GM18511 (cell line): ENCODE data around the gene OLFM3.

Source experiments
- ATAC-seq: cut with Tn5 transposase; IDR thresholded peaks from one replicate; pipeline ENCODE4 v1.9.1; 2021; ENCODE audit warnings: mild to moderate bottlenecking, moderate library complexity; ENCODE audit not compliant: unreplicated experiment

Gene OLFM3

GRCh38 chr1:101953623-101954022, 43.1 kb downstream of the OLFM3 start:
- no peak for ATAC-seq

- no peak for ATAC-seq
Measured at GRCh38 chr1:101945884-101946283, 50.8 kb downstream of the OLFM3 start.

GRCh38 chr1:101943237-101943636, 53.5 kb downstream of the OLFM3 start:
- peak; percentile 47 for ATAC-seq

DNA sequence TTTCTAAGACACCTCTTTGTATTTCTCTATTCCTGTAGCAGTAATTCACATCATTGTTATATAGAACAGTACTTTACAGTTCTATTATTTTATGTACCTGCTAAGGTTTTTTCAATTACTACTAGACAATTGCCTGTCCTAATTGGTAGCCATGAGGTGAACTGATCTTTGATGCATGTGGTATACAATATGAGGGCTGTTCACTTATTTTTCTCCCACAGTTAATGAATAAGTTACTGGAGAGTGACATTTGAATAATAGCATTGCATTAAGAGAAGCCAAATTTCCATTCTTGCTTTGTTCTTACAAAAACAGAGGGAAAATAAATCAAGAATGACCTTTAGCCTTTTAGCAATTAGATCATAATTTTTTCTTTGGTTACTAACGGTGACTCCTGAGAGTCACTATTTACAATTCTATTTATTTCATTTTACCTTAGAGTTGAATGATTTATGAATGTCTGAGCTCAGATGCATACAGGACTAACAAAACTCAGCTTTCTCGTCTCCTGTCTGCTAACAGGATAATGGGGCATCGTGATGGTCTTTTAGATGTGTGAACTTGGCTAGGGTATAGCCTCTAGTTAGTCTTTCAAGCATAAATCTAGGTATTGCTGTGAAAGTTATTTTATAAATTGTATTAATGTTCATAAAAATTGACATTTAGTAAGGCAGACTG, 54.1 kb downstream of the OLFM3 start:
- ATAC-seq: no peak

GRCh38 chr1:101938681-101939080, 58.0 kb downstream of the OLFM3 start:
- ATAC-seq: no peak

DNA sequence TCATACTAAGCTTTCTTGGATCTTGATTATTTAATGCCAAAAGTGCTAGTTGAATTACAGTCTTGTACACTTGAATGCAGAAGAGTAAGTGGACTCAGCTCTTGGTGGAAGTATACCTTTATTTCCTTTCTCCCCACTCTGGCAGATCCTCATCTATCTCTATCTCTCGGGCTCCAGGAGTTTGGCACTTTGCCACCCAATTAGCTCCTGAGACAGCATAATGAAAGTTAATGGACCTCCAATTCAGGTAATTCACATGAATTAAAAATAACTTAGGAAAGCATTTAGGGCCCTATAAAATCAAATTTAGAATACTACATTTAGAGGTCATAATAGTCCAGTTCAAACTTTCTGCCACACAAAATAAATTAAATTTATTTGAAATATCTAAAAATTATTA, 67.4 kb downstream of the OLFM3 start:
- no peak for ATAC-seq

DNA sequence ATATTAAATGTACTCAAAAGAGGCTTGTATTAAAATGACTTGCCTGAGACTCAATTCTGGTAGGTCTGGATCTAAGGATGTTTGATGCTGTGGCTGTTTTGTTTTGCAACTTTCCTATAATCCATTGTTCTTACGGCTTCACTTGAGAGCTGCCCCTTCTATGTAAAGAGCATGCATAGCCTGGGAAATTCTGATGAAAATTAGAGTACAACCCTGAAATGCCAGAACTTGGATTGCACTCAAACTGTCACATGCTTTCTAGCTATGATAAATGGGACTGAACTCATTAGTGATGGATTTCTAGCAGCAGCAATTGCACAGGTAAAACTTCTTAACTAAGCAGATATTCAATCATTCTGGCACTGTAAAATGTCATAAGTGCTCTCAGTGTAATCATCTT, 67.9 kb downstream of the OLFM3 start:
- ATAC-seq: no peak

DNA sequence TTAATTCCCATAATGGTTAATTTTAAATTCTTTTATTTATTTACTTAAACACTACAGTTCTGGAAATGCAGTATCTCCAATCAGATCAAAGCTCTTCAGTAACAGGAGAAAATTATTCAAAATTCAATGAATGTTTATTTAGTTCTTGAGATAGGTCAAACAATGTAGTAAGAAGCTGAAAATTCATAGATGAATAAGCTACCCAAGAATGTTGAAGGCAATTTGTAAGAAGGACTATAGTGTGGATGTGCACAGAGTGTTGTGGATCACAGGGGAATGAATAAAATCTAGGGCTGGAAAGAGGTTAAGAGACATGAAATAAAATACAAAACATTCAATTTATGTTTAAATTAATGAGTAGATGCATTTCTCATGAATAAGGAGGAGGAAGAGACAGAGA, 72.0 kb downstream of the OLFM3 start:
- ATAC-seq: no peak

GRCh38 chr1:101920577-101920976, 76.1 kb downstream of the OLFM3 start:
- ATAC-seq: no peak

GRCh38 chr1:101918277-101918676, 78.4 kb downstream of the OLFM3 start:
- no peak for ATAC-seq

GRCh38 chr1:101915597-101915996, 81.1 kb downstream of the OLFM3 start:
- ATAC-seq: no peak

DNA sequence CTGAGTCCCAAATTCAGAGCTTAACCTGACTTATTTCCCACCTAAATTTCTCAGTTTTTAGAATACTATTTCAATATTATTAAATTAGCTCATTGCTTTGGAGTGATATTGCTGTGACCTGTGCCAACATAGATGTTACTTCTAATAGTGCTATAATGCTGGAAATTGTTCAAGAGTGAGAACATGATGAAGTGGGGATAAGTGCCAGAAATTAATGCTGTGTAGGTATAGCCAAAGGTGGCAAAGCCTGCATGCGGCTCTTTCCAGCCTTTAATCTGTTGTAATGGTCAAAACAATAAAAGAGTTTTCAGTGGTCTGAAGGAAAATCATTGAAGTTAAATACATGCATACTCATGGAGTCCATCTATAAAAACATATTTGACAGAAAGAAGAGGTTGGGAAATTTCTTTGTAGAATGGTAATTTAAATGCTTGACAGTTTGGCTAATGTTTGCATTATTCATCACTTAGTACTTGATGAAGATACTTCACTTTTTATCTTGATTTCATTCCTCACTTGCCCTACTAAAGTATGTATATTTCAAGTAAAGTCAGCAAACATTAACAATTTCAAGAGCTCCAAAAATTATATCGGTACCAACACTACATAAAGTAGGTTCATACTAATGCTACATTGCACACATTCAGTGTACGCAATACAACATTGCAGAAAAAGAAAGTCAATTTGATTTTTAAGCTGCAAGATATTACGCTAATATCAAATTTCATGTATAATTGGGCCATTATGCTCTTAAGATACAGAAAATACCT, 82.1 kb downstream of the OLFM3 start:
- no peak for ATAC-seq

DNA sequence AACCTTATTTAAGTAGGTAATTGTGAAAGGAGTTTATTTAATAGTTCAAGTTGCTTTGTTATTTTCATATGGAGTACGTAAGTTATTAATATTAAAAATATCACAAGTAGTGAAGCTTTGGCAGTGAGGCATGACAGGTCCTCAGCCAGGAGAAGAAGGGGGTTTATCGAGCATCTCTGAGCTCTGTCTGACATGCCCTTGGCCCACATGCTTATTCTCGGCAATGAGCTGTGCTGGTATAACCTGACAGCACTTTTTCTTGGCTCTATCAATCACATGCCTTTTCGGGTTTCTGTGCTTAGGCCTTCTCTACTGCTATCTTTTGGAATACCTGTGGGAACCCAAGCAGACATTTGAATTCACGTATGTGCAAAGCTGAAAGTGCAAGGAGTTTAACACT, 84.8 kb downstream of the OLFM3 start:
- no peak for ATAC-seq

DNA sequence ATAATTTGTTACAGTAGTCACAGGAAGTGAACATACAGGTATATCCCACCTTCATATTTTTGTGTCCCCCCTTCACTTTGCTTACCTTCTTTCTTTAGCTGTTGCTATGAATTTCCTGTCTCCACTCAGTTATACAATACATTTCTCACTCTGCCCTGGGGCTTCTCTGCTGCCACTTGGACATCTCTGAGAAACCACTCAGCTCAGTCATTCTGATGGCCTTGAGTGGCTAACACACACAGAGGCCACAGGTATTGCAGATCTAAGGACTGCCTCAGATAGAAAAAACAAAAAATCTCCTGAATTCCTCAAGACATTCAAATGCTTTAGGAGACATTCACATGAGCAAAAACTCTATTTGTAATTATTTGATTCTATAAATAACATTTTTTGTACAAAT, 87.7 kb downstream of the OLFM3 start:
- no peak for ATAC-seq

DNA sequence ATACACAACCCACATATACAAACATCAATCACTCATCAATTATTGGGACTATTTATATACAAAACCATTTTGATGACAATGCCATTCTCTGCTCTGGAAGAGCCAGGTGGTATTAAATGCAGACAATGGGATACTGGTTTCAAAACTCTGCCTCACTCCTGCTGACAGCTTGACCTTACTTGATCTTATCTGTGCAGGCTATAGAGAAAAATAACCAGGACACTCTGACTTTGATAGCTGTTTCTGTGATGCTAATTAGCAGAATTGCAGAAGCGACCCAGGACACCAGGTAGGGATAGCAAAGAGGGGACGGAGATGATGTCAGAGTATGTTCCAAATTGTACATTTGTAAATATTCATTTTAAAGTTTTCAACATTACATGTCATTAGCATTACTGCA, 89.5 kb downstream of the OLFM3 start:
- no peak for ATAC-seq

DNA sequence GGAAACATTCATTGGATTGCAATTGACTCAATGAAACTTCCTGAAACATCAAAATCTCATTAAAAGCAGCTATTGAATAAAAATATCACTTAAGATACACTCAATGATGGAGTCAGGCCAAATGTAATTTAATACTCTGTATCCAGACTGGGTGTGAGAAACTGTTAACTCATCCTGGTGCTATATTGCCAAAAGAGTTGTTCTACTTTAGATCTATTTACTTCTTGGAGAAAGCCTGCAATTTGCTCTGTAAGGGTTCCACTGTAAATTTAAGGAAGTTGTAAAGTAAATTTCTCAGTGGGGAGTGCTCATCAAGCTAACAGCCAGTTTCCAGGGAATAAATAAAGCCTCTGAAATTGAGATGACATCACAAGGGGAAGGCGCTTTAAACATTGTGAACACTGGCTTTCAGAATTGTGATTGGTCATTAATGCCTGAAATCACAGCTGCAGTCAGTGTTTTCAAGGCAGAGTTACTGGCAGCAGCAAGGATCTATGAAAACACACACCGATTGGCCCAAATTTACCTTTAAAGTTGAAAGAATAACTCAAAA, 91.4 kb downstream of the OLFM3 start:
- ATAC-seq: no peak

GRCh38 chr1:101902199-101902598, 94.5 kb downstream of the OLFM3 start:
- ATAC-seq: no peak

DNA sequence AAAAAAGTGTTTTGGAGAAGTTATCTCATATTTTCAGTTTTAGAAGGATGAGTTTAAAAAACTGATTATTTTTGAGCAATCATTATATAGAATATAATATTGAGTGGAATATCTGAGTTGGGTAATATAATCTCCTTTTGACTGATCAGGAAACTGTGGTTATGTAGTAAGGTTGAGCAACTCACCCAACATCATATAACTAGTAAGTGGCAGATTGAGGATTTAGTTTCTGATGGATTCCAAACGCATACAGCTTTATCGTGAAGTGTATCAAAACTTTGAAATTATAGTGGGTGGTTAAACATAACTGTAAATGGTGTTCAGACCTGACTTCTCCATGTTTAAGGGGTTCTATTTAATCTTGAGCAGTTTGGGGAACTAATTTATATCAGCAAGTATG, 98.6 kb downstream of the OLFM3 start:
- ATAC-seq: no peak

DNA sequence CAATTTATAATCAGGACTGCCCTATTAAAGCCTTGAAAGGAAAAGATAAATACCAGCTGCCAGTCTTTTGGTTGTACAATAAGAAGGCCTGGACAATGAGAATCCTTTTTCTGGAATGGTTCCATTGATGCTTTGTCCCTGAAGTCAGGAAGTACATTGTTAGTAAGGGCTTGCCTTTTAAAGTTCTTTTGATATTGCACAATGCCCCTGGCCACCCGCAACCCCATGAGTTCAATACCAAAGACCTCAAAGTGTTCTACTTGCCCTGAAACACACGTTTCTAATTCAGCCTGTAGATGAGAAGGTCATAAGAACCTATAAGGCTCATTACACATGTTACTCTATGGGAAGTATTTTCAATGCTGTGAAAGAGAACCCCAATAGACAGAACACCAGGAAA, 112.1 kb downstream of the OLFM3 start:
- ATAC-seq: no peak

DNA sequence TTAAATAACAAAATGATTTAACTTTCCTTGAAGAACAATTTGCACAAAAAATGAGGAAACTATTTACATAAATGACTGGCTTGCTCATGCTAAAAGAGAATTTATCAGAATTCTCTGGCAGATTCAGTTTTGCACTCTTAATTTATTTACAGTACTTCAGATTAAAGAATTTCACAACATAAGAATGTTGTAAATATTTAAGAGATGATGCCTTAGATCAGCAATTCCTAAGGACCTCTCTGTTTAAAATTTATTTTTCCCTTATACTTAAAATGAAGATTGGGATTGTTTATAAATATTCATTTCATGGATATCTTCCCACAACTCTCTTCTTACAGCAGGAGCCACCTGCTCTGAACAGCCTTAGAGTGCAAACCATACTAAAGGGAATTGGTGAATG, 120.8 kb downstream of the OLFM3 start:
- ATAC-seq: no peak

DNA sequence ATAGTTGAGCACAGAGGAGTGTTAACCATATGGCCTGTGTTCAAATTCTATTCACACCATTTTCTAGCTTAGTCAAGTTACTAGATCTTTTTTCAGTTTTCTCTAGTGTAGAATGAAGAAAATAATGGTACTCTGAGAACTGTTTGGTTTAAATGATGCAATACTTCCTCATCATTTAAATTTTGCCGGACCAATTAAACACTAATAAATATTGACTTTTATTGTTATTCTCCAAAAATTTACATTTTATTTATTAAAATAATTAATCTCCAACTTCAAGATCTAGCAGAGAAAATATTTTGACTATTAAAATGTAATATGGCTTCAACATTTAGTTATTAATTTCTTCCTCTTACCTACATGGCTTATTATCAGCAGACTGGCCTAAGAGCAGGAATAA, 123.1 kb downstream of the OLFM3 start:
- no peak for ATAC-seq

- ATAC-seq: no peak
Measured at GRCh38 chr1:101859941-101860340, 136.8 kb downstream of the OLFM3 start.
